Ovary (tissue), 3 donors: ENCODE measurements around the gene SPACA4.

Experiments
- CTCF ChIP-seq, 3 donors: fragments of 450-650 bp in 2 of 3; fragments of 200-600 bp in 1 of 3; IDR thresholded peaks; one replicate each; pipeline versions ENCODE4 v1.5.1 to v1.8.0; 2016 to 2022; ENCODE audit warnings: antibody characterized with exemption in 3 of 3, mild to moderate bottlenecking in 1 of 3
- EP300 ChIP-seq: sonication (generic); formaldehyde crosslinking; IDR thresholded peaks from one replicate; pipeline ENCODE4 v1.6.1; 2017; ENCODE audit warnings: antibody characterized with exemption
- POLR2A ChIP-seq: fragments of 450-650 bp; IDR thresholded peaks from one replicate; pipeline ENCODE4 v1.6.1; 2017; ENCODE audit warnings: antibody characterized with exemption, mild to moderate bottlenecking, moderate library complexity
- donor health status: DM: no; HTN: no; CAD: no.

DNA sequence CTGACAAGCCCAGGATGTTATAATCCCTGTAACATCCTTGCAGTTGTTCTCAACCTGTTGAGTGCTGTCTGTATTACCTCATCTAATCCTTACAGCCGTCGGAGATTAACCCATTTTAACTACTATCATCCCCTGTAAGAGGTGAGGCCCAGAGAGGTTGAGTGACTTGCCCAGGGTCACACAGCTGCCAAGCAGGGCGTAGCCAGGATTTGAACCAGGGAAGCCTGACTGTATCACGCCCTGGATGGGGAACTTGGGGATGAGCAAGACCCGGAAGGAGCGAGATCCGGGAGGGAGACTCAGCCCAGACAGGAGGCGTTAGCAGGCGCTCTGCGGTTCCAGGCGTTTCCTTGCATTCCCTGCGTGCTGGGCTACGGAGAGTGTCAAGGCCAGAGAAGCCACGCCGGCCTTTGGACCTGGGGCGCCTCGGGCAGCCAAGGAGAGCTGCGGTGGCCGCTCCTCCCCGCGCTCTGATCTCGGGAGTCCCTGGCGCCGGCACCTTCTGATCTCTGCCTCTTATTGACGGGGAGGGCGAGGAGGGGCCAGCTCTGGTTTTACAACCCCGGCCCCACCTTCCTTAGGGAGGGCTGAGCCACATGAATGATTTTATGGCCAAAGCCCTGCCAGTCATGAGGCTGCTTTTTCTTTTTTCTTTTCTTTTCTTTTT lies 48.4 kb upstream of the SPACA4 start:
- no peak for TF ChIP-seq CTCF (IDR thresholded peaks at IDR 0.05)
- TF ChIP-seq POLR2A, result no peak
- no peak for TF ChIP-seq EP300
